OCI-LY7 (cell line): ENCODE measurements around the gene EHMT2. TPM values are rescaled to one million over a fixed set of nuclear protein-coding genes. Genes with fewer than 3 reads are reported as not detected.

Source experiments
- BruUV-seq: library from RNA; stranded (reverse); fragments of 400-500 nt; replicated peaks from 2 replicates; lab custom pipeline; 2021; lab: Mats Ljungman, UMichigan
- CTCF ChIA-PET: fragments of 300-600 bp; sonication (Branson Sonifier 250); formaldehyde crosslinking; loops from one replicate; lab custom pipeline; 2022; ENCODE audit warnings: antibody characterized with exemption; ENCODE audit not compliant: unreplicated experiment; lab: Charles Lee
- POLR2A ChIA-PET: fragments of 300-600 bp; sonication (Branson Sonifier 250); formaldehyde crosslinking; loops from one replicate; lab custom pipeline; 2022; ENCODE audit warnings: antibody characterized with exemption; lab: Charles Lee
- DNase-seq: peaks from one replicate; pipeline ENCODE4 v3.0.0-alpha.2; 2015; ENCODE audit warnings: low spot score
- H2AFZ ChIP-seq: fragments of 200-600 bp; sonication (generic), shearing (Covaris generic); 2 replicates; pipeline ENCODE4 v1.6.1; 2014; ENCODE audit warnings: mild to moderate bottlenecking, antibody characterized with exemption, low read length, moderate library complexity
- H3K27ac ChIP-seq: fragments of 200-600 bp; sonication (generic); 2 replicates; pipeline ENCODE4 v1.5.1; 2014; ENCODE audit warnings: mixed run types, low read depth, mild to moderate bottlenecking, moderate library complexity, low read length, inconsistent platforms; ENCODE audit not compliant: poor library complexity, severe bottlenecking
- H3K36me3 ChIP-seq: fragments of 200-600 bp; sonication (generic); 2 replicates; pipeline ENCODE4 v1.6.1; 2014; ENCODE audit warnings: mild to moderate bottlenecking, antibody characterized with exemption, low read length, moderate library complexity, mixed read lengths; ENCODE audit not compliant: insufficient read depth
- H3K4me1 ChIP-seq: fragments of 200-600 bp; sonication (generic); 2 replicates; pipeline ENCODE4 v1.5.1; 2014; ENCODE audit warnings: mild to moderate bottlenecking, low read length; ENCODE audit not compliant: insufficient read depth, poor library complexity, severe bottlenecking
- H3K4me2 ChIP-seq: fragments of 200-600 bp; sonication (generic); 2 replicates; pipeline ENCODE4 v1.6.1; 2014; ENCODE audit warnings: mild to moderate bottlenecking, low read length
- H3K4me3 ChIP-seq: fragments of 200-600 bp; sonication (generic); 2 replicates; pipeline ENCODE4 v1.5.1; 2014; ENCODE audit warnings: mild to moderate bottlenecking, low read depth, low read length; ENCODE audit not compliant: poor library complexity, severe bottlenecking
- H3K79me2 ChIP-seq: fragments of 200-600 bp; sonication (generic); 2 replicates; pipeline ENCODE4 v1.6.1; 2016; ENCODE audit warnings: low read depth, mild to moderate bottlenecking, low read length, moderate library complexity, mixed read lengths; ENCODE audit not compliant: insufficient read depth
- H3K9me2 ChIP-seq: fragments of 200-600 bp; sonication (generic); 2 replicates; pipeline ENCODE4 v1.6.1; 2016; ENCODE audit warnings: mild to moderate bottlenecking, low read length, mixed read lengths; ENCODE audit not compliant: insufficient read depth
- H3K9me3 ChIP-seq: fragments of 200-600 bp; sonication (generic); 2 replicates; pipeline ENCODE4 v1.6.1; 2014; ENCODE audit warnings: mild to moderate bottlenecking, mixed run types, low read length, mixed read lengths
- H4K20me1 ChIP-seq: fragments of 200-600 bp; sonication (generic); 2 replicates; pipeline ENCODE4 v1.6.1; 2014; ENCODE audit warnings: mild to moderate bottlenecking, antibody characterized with exemption, low read length, moderate library complexity, mixed read lengths; ENCODE audit not compliant: insufficient read depth
- EZH2phosphoT487 ChIP-seq: fragments of 200-600 bp; sonication (generic); IDR thresholded peaks from 2 replicates; pipeline ENCODE4 v1.6.1; 2018; ENCODE audit warnings: low read depth, borderline replicate concordance, mild to moderate bottlenecking, mixed run types, antibody characterized with exemption, low read length, moderate library complexity, mixed read lengths
- intact Hi-C: fragments of 100-400 bp; cut with micrococcal nuclease; formaldehyde crosslinking; loops from one replicate; pipeline ENCODE4 v1.10.0; 2022; ENCODE audit not compliant: unreplicated experiment
- total RNA-seq, 2 experiments: library from RNA; depleted of rRNA in 1 of 2; stranded (reverse); fragments of >200 nt in 1 of 2; shearing (Covaris generic) in 1 of 2; gene quantifications; 2 replicates each; pipeline ENCODE4 v1.2.3, GENCODE V29; 2014 to 2022
- TF ChIP-seq, protein P1 (sequence below): fragments of 200-600 bp; sonication (generic); conservative IDR thresholded peaks from 2 replicates; pipeline ENCODE4 v1.5.1; 2014; ENCODE audit warnings: mild to moderate bottlenecking, antibody characterized with exemption, low read length, moderate library complexity, mixed read lengths

Gene EHMT2
- total RNA-seq, 2 experiments from 2014 or later = 49.5 to 76.8 TPM

DNA sequence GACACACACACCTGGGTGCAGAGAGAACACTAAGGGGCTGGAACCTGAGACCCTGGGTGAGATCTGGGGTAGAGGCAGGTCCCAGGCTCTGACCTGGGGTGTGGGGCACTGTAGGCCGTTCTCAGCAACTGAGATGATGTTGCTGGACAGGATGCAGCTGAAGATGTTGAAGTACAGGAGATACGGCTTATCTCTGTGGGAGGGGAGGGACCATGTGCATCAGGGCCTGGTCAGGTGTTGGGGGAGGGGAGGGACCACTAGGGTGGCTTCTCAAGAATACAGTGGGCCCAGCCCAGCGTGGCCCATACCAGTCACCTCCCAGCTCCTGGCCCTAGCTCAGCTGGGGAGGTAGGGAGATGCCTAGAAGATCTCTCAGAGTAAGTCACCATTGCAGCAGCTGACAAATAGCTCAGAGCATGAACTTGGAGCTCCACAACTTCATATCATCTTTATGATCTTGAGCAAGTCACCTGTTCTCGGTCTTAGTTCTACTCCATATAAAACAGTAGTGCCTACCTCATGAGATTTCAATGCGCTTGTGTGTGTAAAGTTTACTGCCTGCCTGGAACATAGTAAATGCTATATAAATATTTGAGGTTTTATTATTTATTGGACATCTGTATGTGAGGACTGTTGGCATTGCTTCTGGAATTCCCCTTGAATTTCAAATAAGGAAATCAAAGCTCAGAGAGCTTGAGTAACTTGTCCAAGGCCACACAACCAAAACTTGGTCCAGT is 22.5 kb downstream of the EHMT2 start:
- Histone ChIP-seq H3K9me3 (no peaks in the 10 kb centered on the region), H3K4me3 (no peak overlapping the region), H3K36me3 (peaks cover 7% of the 10 kb centered on the region), H3K4me2 (no peak overlapping the region), H3K27ac (no peak overlapping the region), H2AFZ (no peak overlapping the region), H3K79me2 (no peaks in the 10 kb centered on the region), H3K4me1 (peaks cover 8% of the 10 kb centered on the region), H3K9me2 (no peaks in the 10 kb centered on the region), H4K20me1 (no peaks in the 10 kb centered on the region)
- intact Hi-C loops = no loop called here
- no TSS peak for BruUV-seq
- ChIA-PET POLR2A (interaction anchor here (1.1 kb wide), 1 partner anchor 21 kb away, joined by 3 read pairs; no protein-coding TSS in a partner anchor), CTCF (no interaction called here)
- no peak for DNase-seq
- TF ChIP-seq, protein P1, sequence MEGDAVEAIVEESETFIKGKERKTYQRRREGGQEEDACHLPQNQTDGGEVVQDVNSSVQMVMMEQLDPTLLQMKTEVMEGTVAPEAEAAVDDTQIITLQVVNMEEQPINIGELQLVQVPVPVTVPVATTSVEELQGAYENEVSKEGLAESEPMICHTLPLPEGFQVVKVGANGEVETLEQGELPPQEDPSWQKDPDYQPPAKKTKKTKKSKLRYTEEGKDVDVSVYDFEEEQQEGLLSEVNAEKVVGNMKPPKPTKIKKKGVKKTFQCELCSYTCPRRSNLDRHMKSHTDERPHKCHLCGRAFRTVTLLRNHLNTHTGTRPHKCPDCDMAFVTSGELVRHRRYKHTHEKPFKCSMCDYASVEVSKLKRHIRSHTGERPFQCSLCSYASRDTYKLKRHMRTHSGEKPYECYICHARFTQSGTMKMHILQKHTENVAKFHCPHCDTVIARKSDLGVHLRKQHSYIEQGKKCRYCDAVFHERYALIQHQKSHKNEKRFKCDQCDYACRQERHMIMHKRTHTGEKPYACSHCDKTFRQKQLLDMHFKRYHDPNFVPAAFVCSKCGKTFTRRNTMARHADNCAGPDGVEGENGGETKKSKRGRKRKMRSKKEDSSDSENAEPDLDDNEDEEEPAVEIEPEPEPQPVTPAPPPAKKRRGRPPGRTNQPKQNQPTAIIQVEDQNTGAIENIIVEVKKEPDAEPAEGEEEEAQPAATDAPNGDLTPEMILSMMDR = no peak
- no peak for TF ChIP-seq EZH2phosphoT487

DNA sequence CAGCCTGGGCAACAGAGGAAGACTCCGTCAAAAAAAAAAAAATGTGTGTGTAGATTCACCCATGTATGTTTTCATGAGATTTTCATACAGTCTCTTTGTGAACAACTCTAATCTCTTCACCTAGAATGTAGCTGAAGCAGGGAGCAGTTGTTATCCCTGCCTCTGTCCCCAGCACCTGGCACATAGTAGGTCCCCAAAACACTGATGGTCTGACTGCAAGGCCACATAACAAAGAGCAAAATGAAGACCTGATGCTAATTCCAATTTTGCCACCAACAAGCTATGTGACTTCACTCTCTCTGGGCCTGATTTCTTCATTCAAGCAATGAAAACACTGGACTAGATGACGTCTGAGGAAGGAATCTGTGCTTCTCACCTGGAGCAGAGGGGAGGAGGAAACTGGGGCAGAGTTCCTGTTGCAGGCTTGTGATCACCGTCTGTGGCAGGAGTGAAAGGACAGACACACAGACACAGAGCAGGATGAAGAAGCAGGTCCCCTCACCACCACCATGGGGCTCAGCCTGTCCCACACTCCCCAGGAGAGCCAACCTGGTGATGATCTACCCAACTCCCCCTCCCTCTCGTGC is 23.3 kb downstream of the EHMT2 start:
- peaks cover 8% of the 10 kb centered on the region for H3K4me1 ChIP-seq
- H2AFZ ChIP-seq = no peak overlapping the region
- TF ChIP-seq, protein P1 = no peak
- no peak overlapping the region for H3K4me3 ChIP-seq
- intact Hi-C loops = no loop called here
- H3K9me3 ChIP-seq = no peaks in the 10 kb centered on the region
- DNase-seq = no peak
- no peaks in the 10 kb centered on the region for H3K9me2 ChIP-seq
- POLR2A ChIA-PET = interaction anchor here (0.6 kb wide), 1 partner anchor 10 kb away, joined by 3 read pairs; no protein-coding TSS in a partner anchor
- H3K36me3 ChIP-seq = no peaks in the 10 kb centered on the region
- H3K79me2 ChIP-seq = no peaks in the 10 kb centered on the region
- BruUV-seq = no TSS peak
- H3K4me2 ChIP-seq = no peak overlapping the region
- no peak overlapping the region for H3K27ac ChIP-seq
- CTCF ChIA-PET = no interaction called here
- H4K20me1 ChIP-seq = no peaks in the 10 kb centered on the region
